NCI-H146 treated with DMSO at 0.1 percent for 48 hours (cell line): ENCODE measurements around the gene AMDHD1.
"Not testable (repeated sequence)": the region's sequence is repeated elsewhere in the genome, so short reads cannot be mapped to it uniquely, and the experiment has no call there.

Source experiments
- DNase-seq: peaks from one replicate; lab custom pipeline; 2025; ENCODE audit not compliant: unreplicated experiment; lab: John Stamatoyannopoulos, UW

AMDHD1 gene

GRCh38 chr12:95962222-95962621 lies 19.1 kb downstream of the AMDHD1 start:
- peak; percentile 20 for DNase-seq

- DNase-seq = no peak
Measured at GRCh38 chr12:95963096-95963495, 20.0 kb downstream of the AMDHD1 start.

DNA sequence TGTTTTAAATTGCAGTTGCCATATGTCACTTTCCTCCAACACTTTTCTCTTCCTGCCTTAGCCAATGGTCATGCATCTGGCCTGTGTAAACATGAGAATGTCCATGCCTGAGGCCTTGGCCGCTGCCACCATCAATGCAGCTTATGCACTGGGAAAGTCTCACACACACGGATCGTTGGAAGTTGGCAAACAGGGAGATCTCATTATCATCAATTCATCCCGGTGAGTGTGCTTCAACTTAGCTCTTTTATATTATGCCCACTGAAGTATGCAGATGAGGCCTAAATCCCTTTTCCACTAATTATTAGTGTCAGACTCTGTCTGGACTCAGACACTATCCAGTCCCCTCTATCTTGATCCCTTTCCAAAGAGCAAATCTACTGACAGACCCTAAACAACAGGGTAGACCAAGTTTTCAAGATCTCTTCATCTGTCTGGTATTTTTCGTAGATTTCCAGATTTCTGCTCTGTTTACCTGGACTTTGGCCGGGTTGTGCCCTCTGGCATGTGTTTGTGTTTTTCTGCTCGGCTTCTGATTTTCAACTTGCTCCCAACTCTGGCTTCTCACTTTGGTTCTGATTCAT lies 23.2 kb downstream of the AMDHD1 start:
- no peak for DNase-seq

DNA sequence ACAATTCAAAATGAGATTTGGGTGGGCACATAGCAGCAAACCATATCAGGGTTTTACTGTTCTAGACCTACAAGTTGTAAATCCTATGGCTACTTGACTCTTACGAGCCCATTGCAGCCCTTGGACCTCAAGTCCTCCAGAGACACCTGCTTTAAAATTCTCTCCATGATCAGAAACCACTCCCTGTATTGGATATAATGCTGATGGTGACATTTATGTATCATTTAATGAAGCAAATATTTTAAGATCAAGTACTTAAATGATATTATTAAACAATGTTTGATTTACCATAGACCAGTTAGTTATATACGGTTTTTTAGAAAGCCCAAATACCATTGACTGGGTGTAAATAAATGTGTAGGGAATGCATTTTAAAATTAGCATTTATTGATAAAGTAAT lies 24.2 kb downstream of the AMDHD1 start:
- DNase-seq = no peak

DNA sequence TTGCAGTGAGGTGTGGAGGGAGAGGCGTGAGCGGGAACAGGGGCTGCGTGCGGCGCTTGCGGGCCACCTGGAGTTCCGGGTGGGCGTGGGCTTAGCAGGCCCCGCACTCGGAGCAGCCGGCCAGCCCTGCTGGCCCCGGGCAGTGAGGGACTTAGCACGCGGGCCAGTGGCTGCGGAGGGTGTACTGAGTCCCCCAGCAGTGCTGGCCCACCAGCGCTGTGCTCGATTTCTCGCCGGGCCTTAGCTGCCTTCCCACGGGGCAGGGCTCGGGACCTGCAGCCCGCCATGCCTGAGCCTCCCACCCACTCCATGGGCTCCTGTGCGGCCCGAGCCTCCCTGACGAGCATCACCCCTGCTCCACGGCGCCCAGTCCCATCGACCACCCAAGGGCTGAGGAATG lies 26.0 kb downstream of the AMDHD1 start:
- not testable (repeated sequence) for DNase-seq

DNA sequence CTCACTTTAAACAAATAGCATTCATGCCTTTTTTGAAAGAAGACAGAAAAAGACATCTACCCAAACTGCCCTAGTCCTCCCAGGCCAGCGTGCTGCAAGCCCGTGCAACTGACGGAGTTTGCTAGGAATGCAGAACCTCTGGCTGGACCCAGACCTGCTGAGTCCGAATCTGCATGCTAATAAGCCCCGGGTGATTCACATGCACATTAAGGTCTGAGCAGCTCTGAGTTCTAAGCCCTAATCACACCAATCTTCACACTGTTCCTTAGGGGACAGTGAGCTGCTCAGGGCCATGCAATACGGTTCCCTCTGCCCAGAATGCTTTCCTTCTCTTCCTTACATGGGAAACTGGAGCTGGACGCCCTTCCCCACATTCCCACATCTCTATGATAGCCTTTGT lies 27.8 kb downstream of the AMDHD1 start:
- no peak for DNase-seq

DNA sequence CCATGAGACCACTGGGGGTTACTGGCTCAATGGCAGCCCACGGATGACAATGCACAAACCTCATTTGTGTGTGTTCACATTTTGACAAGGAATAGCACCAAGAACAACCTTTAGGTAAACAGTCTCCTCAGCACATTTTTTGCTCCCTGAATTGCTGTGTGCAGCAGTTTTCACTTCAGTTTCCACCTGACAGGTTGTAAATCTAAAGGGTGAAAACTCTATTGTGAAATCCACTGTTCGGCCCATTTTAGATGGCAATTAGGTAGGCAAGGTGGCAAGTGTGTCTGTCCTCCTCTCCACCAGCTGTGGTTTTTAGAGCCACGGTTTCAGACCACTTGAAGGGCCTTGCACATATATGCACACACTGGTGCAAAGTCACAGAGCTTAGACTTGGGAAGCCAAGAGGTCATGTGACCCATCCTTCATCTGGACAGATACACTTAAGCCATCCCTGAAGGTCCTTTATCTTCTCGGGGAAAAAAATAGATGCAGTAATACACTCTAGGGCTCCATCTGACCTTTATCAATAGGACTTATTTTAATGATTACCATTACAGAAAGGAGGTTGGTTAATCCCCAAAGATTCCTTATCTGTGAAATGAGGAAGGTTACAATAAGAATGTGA lies 29.8 kb downstream of the AMDHD1 start:
- no peak for DNase-seq

DNA sequence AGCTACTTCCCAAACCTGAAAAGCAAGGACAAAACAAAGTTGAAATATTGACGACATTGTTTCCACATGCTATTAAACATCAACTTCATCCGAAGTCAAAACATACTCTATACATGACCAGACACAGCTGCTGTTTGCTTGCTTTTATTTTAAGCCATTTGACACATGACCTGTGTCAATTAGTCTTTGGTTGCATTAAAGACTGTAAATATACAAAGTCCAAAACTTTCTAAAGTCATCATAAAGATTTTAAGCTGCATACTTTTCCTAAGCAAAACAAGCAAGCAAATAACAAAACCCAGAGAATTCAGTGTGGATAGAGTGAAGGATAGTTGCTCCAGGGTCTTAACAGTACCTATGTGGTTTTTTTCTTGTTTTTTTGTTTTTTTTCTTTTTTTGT lies 31.2 kb downstream of the AMDHD1 start:
- DNase-seq = no peak

DNA sequence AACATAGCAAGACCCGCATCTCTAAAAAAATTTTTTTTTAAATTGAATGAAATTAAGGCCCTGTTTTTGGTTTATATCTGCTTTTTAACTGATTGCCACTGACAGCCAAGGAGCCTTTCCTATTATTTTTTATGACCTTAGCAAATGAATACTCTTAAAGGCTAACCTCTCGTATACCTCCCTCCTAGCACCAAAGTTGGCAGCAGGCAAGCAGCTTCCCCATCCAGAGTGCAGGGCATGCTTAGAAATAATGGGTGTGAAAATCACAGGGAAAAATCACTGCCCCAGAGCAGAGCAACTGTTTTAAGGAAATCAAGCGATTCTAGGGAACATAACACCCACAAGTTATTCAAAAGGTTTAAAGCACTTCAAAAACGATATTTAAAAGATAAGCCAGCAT lies 32.4 kb downstream of the AMDHD1 start:
- DNase-seq = no peak

DNA sequence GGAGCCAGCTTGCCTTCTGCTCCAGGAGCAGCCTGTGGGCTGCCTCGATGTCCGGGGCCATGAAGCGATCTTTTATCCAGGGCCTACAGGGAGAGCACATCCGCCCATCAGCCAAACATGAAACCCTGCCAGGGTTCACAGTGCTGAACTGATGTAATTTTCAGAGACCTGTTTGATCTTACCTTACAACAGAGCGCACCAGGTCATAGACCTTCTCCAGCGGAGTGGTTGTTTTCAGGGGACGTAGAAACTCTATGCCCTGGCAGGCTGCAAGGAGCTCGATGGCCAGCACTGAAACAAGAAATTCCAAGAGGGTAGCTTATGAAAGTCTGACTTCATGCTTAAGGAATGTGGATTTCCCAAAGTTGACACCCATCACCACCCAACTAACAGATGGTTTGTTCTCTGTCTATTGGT lies 33.3 kb downstream of the AMDHD1 start:
- DNase-seq = no peak

DNA sequence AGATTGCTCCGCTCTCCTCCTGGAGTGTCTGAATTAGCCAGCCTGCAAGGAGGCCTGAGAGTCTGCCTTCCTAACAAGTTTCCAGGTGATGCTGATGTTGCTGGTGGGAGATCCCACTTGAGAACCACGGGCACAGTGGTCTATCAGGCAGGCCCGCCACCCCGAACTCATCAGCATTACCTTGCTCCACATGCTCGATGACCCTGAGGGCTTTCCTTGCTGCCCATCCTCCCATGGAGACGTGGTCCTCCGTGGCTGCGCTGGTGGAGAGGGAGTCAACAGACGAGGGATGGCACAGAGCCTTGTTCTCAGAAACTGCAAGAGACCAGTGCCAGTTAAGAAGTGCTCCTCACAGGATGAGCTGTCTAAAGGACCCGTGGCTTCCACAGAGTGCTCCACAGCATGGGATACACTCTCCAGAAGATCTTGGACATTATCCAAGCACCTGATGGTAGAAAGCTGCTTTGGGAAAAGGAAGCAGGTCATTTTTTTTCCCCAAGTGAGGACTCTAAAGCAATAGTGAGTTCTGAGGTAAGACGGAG lies 34.7 kb downstream of the AMDHD1 start:
- DNase-seq = no peak

- DNase-seq = no peak
Measured at GRCh38 chr12:95978351-95978750, 35.2 kb downstream of the AMDHD1 start.

DNA sequence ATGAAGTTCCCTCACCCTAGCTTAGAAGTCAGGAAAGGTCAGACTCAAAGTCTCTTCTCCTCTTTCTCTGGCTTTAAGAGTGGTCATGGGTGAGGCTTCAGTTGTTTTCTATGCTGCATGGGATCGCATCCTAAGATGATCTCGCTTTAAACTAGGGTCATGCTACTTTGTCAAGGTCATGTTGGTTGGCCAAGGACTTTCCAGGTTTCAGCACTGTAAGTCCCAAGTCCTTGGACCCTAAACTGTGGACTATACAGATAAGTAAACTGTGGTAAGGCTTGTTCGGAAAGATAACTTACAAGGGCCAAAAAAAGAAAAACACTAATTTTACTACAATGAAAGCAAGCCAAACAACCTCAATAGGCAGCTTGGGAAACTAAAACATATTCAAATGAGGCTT lies 35.6 kb downstream of the AMDHD1 start:
- no peak for DNase-seq

GRCh38 chr12:95980437-95980836 lies 37.3 kb downstream of the AMDHD1 start:
- DNase-seq = no peak

GRCh38 chr12:95982602-95983001 lies 39.5 kb downstream of the AMDHD1 start:
- no peak for DNase-seq

- DNase-seq = no peak
Measured at GRCh38 chr12:95984682-95985081, 41.6 kb downstream of the AMDHD1 start.

DNA sequence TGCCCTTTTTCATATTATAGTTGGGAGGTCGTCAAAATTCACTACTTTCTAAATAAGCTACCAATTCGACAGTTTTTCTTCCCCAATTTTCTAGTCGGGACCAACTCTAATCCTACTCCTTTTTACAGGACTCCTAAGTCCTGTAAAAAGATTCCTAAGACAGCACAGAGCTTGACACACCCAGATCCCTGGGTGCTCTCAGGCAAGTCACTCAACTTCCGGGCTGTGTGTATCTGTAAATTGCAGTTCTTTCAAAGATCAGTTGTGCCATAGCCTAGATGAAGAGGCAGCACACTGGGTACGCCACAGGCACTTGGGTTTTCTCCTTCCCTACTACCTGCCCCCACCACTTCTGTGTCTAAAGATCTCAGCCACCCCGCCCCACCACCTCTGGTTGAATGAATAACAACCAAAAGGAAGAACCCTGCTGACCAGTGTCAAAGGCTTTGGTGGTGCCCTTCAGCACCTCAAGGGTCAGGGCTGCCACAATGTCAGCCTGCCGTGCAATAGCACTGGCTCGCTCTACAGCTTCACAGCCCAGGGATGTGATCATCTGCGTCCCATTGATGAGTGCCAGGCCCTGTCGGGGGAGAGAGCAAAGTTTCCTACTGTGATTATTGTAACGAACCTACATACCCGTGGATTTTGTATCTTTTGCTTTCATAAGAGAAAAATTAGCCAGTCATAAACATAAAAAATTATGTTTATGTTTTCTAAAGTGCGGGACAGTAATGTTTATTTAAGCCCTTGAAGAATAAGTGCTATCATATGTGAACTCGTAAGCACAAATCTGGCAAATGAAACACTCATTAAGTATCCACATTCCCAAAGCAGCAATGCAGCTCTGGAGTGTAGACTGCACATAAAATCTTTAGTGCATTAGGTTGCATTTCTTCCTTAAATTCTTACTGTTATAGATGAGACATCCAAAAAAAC lies 43.8 kb downstream of the AMDHD1 start:
- no peak for DNase-seq

- no peak for DNase-seq
Measured at GRCh38 chr12:95988506-95989275, 45.6 kb downstream of the AMDHD1 start.

GRCh38 chr12:95989504-95990123 lies 46.5 kb downstream of the AMDHD1 start:
- DNase-seq = no peak

GRCh38 chr12:95990136-95990535 lies 47.0 kb downstream of the AMDHD1 start:
- no peak for DNase-seq

GRCh38 chr12:95993907-95994306 lies 50.8 kb downstream of the AMDHD1 start:
- DNase-seq = no peak
